SU-DHL-6 (cell line): ENCODE results near the gene ANKEF1.
"Not testable (repeated sequence)": the region's sequence is repeated elsewhere in the genome, so short reads cannot be mapped to it uniquely, and the experiment has no call there.

Experiments
- H2AFZ ChIP-seq: fragments of 200-600 bp; sonication (generic); 2 replicates; pipeline ENCODE4 v1.6.1; 2014; ENCODE audit warnings: low read depth, mild to moderate bottlenecking, moderate library complexity, mixed read lengths, antibody characterized with exemption, low read length; ENCODE audit not compliant: severe bottlenecking
- H3F3A ChIP-seq: fragments of 200-600 bp; shearing (Covaris generic); 2 replicates; pipeline ENCODE4 v1.6.0; 2016; ENCODE audit warnings: antibody characterized with exemption, mild to moderate bottlenecking; ENCODE audit not compliant: insufficient read depth
- H3K27ac ChIP-seq: fragments of 200-600 bp; sonication (generic); 2 replicates; pipeline ENCODE4 v1.5.1; 2016; ENCODE audit warnings: low read depth, mild to moderate bottlenecking, low read length, moderate library complexity, mixed read lengths
- H3K27me3 ChIP-seq: fragments of 200-600 bp; sonication (generic), shearing (Covaris generic); 2 replicates; pipeline ENCODE4 v1.6.0; 2014; ENCODE audit warnings: mild to moderate bottlenecking, low read length
- H3K36me3 ChIP-seq: fragments of 200-600 bp; sonication (generic); 2 replicates; pipeline ENCODE4 v1.6.1; 2014; ENCODE audit warnings: mild to moderate bottlenecking, low read length, mixed read lengths
- H3K4me2 ChIP-seq: fragments of 300-600, 200-600 bp; shearing (Covaris generic), sonication (generic); 2 replicates; pipeline ENCODE4 v1.6.0; 2014; ENCODE audit warnings: low read length, low read depth, mild to moderate bottlenecking; ENCODE audit not compliant: poor library complexity, severe bottlenecking
- H3K4me3 ChIP-seq: fragments of 200-600 bp; sonication (generic); 2 replicates; pipeline ENCODE4 v1.5.1; 2014; ENCODE audit warnings: antibody characterized with exemption, low read length, mild to moderate bottlenecking, mixed read lengths; ENCODE audit not compliant: insufficient read depth, poor library complexity, severe bottlenecking
- H3K79me2 ChIP-seq: fragments of 200-600 bp; sonication (generic); 2 replicates; pipeline ENCODE4 v1.6.1; 2014; ENCODE audit warnings: mild to moderate bottlenecking, low read length, moderate library complexity; ENCODE audit not compliant: insufficient read depth
- H3K9ac ChIP-seq: fragments of 200-600 bp; sonication (generic); 2 replicates; pipeline ENCODE4 v1.7.0; 2014; ENCODE audit warnings: mild to moderate bottlenecking, low read length
- H3K9me2 ChIP-seq: fragments of 200-600 bp; sonication (generic); replicated peaks from 2 replicates; pipeline ENCODE4 v1.6.1; 2014; ENCODE audit warnings: low read length; ENCODE audit not compliant: insufficient read depth
- H3K9me3 ChIP-seq: fragments of 200-600 bp; sonication (generic); 2 replicates; pipeline ENCODE4 v1.6.1; 2014; ENCODE audit warnings: low read length, mixed read lengths; ENCODE audit not compliant: insufficient read depth
- H4K20me1 ChIP-seq: fragments of 200-600 bp; sonication (generic); 2 replicates; pipeline ENCODE4 v1.6.1; 2014; ENCODE audit warnings: low read depth, mild to moderate bottlenecking, antibody characterized with exemption, low read length, moderate library complexity, mixed read lengths
- CTCF ChIP-seq: fragments of 200-600 bp; sonication (generic); IDR thresholded peaks from one replicate; pipeline ENCODE4 v1.5.1; 2017; ENCODE audit warnings: antibody characterized with exemption, mild to moderate bottlenecking, low read length, moderate library complexity; ENCODE audit not compliant: insufficient read depth, poor library complexity, severe bottlenecking
- EZH2phosphoT487 ChIP-seq: fragments of 200-600 bp; sonication (generic), shearing (Covaris generic); conservative IDR thresholded peaks from 2 replicates; pipeline ENCODE4 v1.6.1; 2018; ENCODE audit warnings: mild to moderate bottlenecking, antibody characterized with exemption, low read length, moderate library complexity, mixed read lengths

ANKEF1 gene

DNA sequence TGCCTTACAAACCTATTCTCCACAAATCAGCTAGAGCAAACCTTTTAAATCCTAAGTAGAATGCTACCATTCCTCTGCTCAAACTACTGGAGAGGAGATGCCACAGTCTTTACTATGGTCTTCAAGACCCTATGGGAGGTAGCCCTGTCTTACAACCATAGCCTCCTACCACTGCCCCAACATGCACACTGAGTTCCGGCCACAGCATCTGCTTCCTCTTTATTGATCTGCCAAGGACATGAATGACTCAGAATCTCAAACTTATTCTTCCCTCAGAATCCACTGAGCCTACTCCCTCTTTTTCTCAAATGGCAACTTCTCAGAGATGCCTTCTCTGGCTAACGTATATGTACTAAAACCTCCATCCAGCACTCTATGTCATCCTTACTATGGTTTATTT is 12.2 kb upstream of the ANKEF1 start:
- H4K20me1 ChIP-seq: no peaks in the 10 kb centered on the region
- H3K9me3 ChIP-seq: no peaks in the 10 kb centered on the region
- no peaks in the 10 kb centered on the region for H3K9me2 ChIP-seq
- H3K36me3 ChIP-seq: no peaks in the 10 kb centered on the region
- TF ChIP-seq CTCF: no peak
- TF ChIP-seq EZH2phosphoT487: no peak
- no peak overlapping the region for H3K9ac ChIP-seq
- no peak overlapping the region for H3K4me3 ChIP-seq
- no peaks in the 10 kb centered on the region for H3F3A ChIP-seq
- H3K27ac ChIP-seq: no peak overlapping the region
- no peaks in the 10 kb centered on the region for H3K27me3 ChIP-seq
- no peaks in the 10 kb centered on the region for H3K79me2 ChIP-seq
- no peak overlapping the region for H2AFZ ChIP-seq
- H3K4me2 ChIP-seq: no peak overlapping the region

DNA sequence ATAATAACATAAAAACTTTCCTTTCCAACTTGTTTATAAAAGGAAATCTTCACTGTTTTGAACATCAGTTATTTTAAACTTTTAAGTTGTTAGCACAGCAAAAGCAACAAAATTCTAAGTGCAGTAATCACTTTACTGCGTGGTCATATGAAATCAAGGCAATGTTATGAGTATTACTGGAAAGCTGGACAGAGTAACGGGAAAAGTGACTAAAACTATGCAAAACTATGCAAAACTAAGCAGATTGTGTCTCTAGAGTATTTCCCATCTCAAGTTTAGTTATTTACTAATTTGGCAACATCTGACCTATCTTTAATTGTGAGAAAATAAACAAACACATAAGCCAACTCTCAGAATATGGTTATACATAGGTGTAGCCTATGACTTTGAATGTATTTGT is 10.9 kb upstream of the ANKEF1 start:
- Histone ChIP-seq H3K9me3 (no peaks in the 10 kb centered on the region), H3K4me2 (no peak overlapping the region), H3K36me3 (no peaks in the 10 kb centered on the region), H3K27me3 (no peaks in the 10 kb centered on the region), H3K79me2 (no peaks in the 10 kb centered on the region), H3K9ac (no peak overlapping the region), H4K20me1 (no peaks in the 10 kb centered on the region), H3K9me2 (no peaks in the 10 kb centered on the region), H3K4me3 (no peak overlapping the region), H3K27ac (no peak overlapping the region), H3F3A (no peaks in the 10 kb centered on the region), H2AFZ (no peak overlapping the region)
- TF ChIP-seq EZH2phosphoT487 (no peak), CTCF (no peak)

DNA sequence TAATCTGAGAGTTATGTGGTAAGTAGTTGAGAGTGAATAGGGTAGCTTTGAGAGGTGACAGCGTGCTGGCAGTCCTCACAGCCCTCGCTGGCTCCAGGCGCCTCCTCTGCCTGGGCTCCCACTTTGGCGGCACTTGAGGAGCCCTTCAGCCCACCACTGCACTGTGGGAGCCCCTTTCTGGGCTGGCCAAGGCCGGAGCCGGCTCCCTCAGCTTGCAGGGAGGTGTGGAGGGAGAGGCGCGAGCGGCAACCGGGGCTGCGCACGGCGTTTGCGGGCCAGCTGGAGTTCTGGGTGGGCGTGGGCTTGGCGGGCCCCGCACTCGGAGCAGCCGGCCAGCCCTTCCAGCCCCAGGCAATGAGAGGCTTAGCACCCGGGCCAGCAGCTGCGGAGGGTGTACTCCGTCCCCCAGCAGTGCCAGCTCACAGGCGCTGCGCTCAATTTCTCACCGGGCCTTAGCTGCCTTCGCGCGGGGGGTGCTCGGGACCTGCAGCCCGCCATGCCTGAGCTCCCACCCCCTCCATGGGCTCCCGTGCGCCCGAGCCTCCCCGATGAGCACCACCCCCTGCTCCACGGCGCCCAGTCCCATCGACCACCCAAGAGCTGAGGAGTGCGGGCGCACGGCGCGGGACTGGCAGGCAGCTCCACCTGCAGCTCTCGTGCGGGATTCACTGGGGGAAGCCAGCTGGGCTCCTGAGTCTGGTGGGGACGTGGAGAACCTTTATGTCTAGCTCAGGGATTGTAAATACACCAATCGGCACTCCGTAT is 3.2 kb upstream of the ANKEF1 start:
- H3K4me3 ChIP-seq, H4K20me1 ChIP-seq, H3K36me3 ChIP-seq, H3K27ac ChIP-seq, H3K79me2 ChIP-seq, H3F3A ChIP-seq, H2AFZ ChIP-seq, H3K9me2 ChIP-seq, H3K9ac ChIP-seq, H3K9me3 ChIP-seq, H3K27me3 ChIP-seq, H3K4me2 ChIP-seq: not testable (repeated sequence)

DNA sequence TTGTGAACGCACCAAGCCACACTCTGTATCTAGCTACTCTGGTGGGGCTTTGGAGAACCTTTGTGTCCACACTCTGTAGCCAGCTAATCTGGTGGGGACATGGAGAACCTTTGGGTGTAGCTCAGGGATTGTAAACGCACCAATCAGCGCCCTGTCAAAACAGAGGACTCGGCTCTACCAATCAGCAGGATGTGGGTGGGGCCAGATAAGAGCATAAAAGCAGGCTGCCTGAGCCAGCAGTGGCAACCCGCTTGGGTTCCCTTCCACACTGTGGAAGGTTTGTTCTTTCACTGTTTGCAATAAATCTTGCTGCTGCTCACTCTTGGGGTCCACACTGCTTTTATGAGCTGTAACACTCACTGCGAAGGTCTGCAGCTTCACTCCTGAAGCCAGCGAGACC is 2.5 kb upstream of the ANKEF1 start:
- not testable (repeated sequence) for H3K9me2 ChIP-seq, H2AFZ ChIP-seq, H3K27ac ChIP-seq, H3K9ac ChIP-seq, H3K36me3 ChIP-seq, H3K27me3 ChIP-seq, H3K79me2 ChIP-seq, H4K20me1 ChIP-seq, H3K9me3 ChIP-seq, H3F3A ChIP-seq, H3K4me2 ChIP-seq, H3K4me3 ChIP-seq
